T-cell (primary cell): ENCODE data around the gene LRRC4C. TPM values are rescaled to one million over a fixed set of nuclear protein-coding genes. Genes with fewer than 3 reads are reported as not detected.

Source experiments
- ATAC-seq, 4 experiments: fragments of 200-7000 bp in 3 of 4; fragments of 150-1000 bp in 1 of 4; cut with Tn5 transposase; replicated peaks in 1 of 4; 1 replicate in 3 of 4; 2 replicates in 1 of 4; pipeline ENCODE4 v1.10.0; 2021; ENCODE audit warnings: moderate library complexity in 3 of 4, mild to moderate bottlenecking in 2 of 4, moderate number of reproducible peaks in 1 of 4
- CTCF ChIA-PET, 2 donors: fragments of 300-600 bp; sonication (Branson Sonifier 250); formaldehyde crosslinking; loops; one replicate each; lab custom pipeline; 2022; ENCODE audit warnings: antibody characterized with exemption in 2 of 2; lab: Charles Lee
- POLR2A ChIA-PET, 2 donors: fragments of 300-600 bp; sonication (Branson Sonifier 250); formaldehyde crosslinking; loops; one replicate each; lab custom pipeline; 2022; ENCODE audit warnings: antibody characterized with exemption in 2 of 2; lab: Charles Lee
- DNase-seq, 35 experiments: peaks; one replicate each; pipeline versions ENCODE4 v3.0.0 to v3.0.0-alpha.2; 2013 to 2023
- H3K27ac ChIP-seq: one replicate; pipeline ENCODE4 v1.5.1; 2013; ENCODE audit warnings: low read length
- H3K27me3 ChIP-seq, 2 experiments: replicated peaks in 1 of 2; 1 replicate in 1 of 2; 2 replicates in 1 of 2; pipeline versions ENCODE4 v1.6.1 to v1.7.0; 2013; ENCODE audit warnings: low read length in 1 of 2, mixed read lengths in 1 of 2; ENCODE audit not compliant: control insufficient read depth in 2 of 2, insufficient read depth in 2 of 2; ENCODE audit errors: extremely low read depth in 1 of 2
- H3K36me3 ChIP-seq, 2 donors: 1 replicate in 1 of 2; 2 replicates in 1 of 2; pipeline versions ENCODE4 v1.6.1 to v1.7.0; 2013; ENCODE audit warnings: low read length in 1 of 2; ENCODE audit not compliant: control insufficient read depth in 2 of 2, insufficient read depth in 1 of 2; ENCODE audit errors: extremely low read depth in 1 of 2
- H3K4me1 ChIP-seq, 2 experiments: 1 replicate in 1 of 2; 2 replicates in 1 of 2; pipeline versions ENCODE4 v1.6.1 to v1.7.0; 2013; ENCODE audit warnings: low read length in 2 of 2, mixed read lengths in 1 of 2; ENCODE audit not compliant: insufficient read depth in 2 of 2, control insufficient read depth in 1 of 2; ENCODE audit errors: extremely low read depth in 1 of 2
- H3K4me3 ChIP-seq, 2 donors: 1 replicate in 1 of 2; 2 replicates in 1 of 2; pipeline versions ENCODE4 v1.5.1 to v1.7.0; 2013; ENCODE audit warnings: mild to moderate bottlenecking in 2 of 2, low read length in 1 of 2, moderate library complexity in 1 of 2; ENCODE audit not compliant: control insufficient read depth in 1 of 2; ENCODE audit errors: extremely low read depth in 1 of 2
- H3K9me3 ChIP-seq: 2 replicates; pipeline ENCODE4 v1.7.0; 2013
- H3K27ac Mint-ChIP-seq, 2 donors: one replicate each; pipeline ENCODE4 v1.8.0; 2020 to 2021; ENCODE audit warnings: mild to moderate bottlenecking in 2 of 2, mixed read lengths in 2 of 2
- H3K27me3 Mint-ChIP-seq, 2 donors: one replicate each; pipeline ENCODE4 v1.8.0; 2021 to 2022; ENCODE audit warnings: mixed read lengths in 2 of 2
- H3K36me3 Mint-ChIP-seq: one replicate; pipeline ENCODE4 v1.8.0; 2021; ENCODE audit warnings: mixed read lengths
- H3K4me1 Mint-ChIP-seq, 3 donors: one replicate each; pipeline ENCODE4 v1.8.0; 2020 to 2022; ENCODE audit warnings: mixed read lengths in 3 of 3, mild to moderate bottlenecking in 1 of 3
- H3K4me3 Mint-ChIP-seq, 3 donors: one replicate each; pipeline ENCODE4 v1.8.0; 2020 to 2022; ENCODE audit warnings: mild to moderate bottlenecking in 3 of 3, mixed read lengths in 3 of 3, moderate library complexity in 3 of 3
- H3K9me3 Mint-ChIP-seq, 3 donors: one replicate each; pipeline ENCODE4 v1.8.0; 2020 to 2022; ENCODE audit warnings: mixed read lengths in 3 of 3
- WGBS: methylation state at CpG from one replicate; pipeline ENCODE4 v1.1.5; 2013; ENCODE audit warnings: missing lambda C conversion rate; ENCODE audit not compliant: insufficient coverage; 5-methylcytosine and 5-hydroxymethylcytosine counted together
- total RNA-seq, 35 experiments: library from RNA in 6 of 35; stranded (reverse) in 6 of 35; fragments of 120-200 nt in 1 of 35; gene quantifications; one replicate each; pipeline versions ENCODE4 v1.2.1 to v1.2.4 and lab custom pipeline; 2013 to 2026

LRRC4C gene
- total RNA-seq, 5 donors from 2014 or later (not counting 1 experiment from before 2014, with no cell fraction given) = not detected

DNA sequence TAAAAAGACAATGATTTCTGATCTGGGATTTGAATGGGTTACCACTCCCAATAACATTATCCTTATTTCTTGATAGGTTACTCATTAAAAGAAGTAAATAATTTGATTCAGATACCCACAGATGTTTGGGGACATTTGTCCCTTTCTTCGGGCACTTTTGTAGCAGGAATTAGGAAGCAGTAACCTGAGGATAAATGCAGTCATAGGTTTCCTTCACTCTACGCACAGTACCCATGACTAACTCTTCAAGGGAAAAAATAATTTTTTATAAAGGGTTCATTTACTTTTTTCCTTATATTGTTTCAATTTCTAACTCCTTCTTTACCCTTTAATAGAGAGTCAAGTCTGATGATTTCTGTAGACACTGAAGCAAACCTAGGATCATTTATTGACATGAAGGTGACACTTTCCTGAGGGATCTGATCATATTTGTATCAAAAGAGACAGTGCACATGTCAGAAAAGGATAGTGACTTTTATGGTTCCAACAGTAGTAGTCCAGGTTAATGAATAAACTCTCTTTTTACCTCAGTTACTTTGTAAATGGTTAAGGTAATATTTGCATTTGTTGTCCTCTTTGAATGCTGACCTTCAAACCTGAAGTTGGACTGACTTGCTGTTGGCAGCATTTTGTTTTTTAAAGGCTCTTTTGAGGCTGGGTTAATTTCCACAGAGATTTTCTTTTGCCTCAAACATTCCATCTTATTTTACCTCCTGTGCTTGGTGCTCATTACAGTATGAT lies 1072.0 kb downstream of the LRRC4C start:
- no peaks in the 10 kb centered on the region for H3K36me3 ChIP-seq
- H3K9me3 ChIP-seq = no peaks in the 10 kb centered on the region
- H3K4me1 Mint-ChIP-seq = no peaks in the 10 kb centered on the region
- H3K4me3 ChIP-seq = no peak overlapping the region
- ATAC-seq = no peak
- ChIA-PET CTCF (no interaction called here), POLR2A (no interaction called here)
- no CpG with 5 or more reads among the region's 2 CpGs for WGBS
- H3K4me3 Mint-ChIP-seq = no peak overlapping the region
- DNase-seq = no peak
- H3K27ac Mint-ChIP-seq = no peak overlapping the region
- H3K27me3 Mint-ChIP-seq = no peaks in the 10 kb centered on the region
- no peak overlapping the region for H3K27ac ChIP-seq
- no peaks in the 10 kb centered on the region for H3K27me3 ChIP-seq
- H3K9me3 Mint-ChIP-seq = peaks cover 8 to 30% (median 13%) of the 10 kb centered on the region in 3 donors
- H3K4me1 ChIP-seq = no peaks in the 10 kb centered on the region
- H3K36me3 Mint-ChIP-seq = no peaks in the 10 kb centered on the region

DNA sequence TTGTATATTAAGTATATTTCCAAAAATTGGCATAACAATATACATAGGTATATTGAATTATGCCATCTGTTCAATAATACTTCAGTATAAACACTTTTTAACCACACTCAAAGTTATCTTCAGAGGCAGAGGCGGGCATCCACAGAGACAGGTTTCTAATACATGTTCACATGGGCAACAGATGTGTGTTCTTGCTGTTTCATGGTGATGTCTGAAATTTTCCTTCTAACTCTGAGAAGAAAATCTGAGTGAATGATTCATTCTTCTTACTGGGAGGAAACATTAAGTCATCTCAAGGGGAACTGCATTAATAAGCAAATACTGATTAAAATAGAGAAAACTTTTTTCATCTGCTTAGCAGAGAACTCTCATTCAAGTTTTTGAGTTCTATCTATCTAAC lies 1074.5 kb downstream of the LRRC4C start:
- POLR2A ChIA-PET = no interaction called here
- Histone ChIP-seq H3K4me1 (no peaks in the 10 kb centered on the region), H3K4me3 (no peak overlapping the region), H3K9me3 (peaks cover 2% of the 10 kb centered on the region), H3K27me3 (no peaks in the 10 kb centered on the region), H3K27ac (no peak overlapping the region), H3K36me3 (no peaks in the 10 kb centered on the region)
- H3K9me3 Mint-ChIP-seq = peaks cover 8 to 26% (median 10%) of the 10 kb centered on the region in 3 donors
- DNase-seq (no peak), ATAC-seq (no peak)
- H3K27ac Mint-ChIP-seq = no peak overlapping the region
- no peak overlapping the region for H3K4me3 Mint-ChIP-seq
- no peaks in the 10 kb centered on the region for H3K36me3 Mint-ChIP-seq
- H3K27me3 Mint-ChIP-seq = no peaks in the 10 kb centered on the region
- no CpG with 5 or more reads among the region's 1 CpG for WGBS
- CTCF ChIA-PET = no interaction called here
- H3K4me1 Mint-ChIP-seq = no peaks in the 10 kb centered on the region

DNA sequence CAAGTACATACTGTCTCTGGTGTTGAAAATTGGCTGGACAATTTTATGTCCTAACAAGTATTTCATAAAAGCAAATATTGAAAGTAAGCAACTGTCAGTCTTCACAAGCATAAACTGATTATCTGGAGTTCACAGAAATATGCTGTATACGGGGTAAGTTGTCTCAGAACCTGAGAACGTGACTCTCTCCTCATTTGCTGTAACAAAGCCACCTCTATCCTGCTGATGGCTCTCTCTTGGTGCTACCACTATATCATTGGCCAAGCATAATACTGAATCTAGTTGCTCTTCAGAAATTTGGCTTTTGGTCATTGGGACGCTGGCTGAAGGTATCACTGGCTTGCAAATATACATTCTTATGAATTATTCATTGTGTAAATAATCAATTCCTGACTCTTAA lies 1078.0 kb downstream of the LRRC4C start:
- Mint-ChIP-seq H3K27ac (no peak overlapping the region), H3K4me1 (no peaks in the 10 kb centered on the region), H3K27me3 (no peaks in the 10 kb centered on the region), H3K4me3 (no peak overlapping the region), H3K36me3 (no peaks in the 10 kb centered on the region), H3K9me3 (peaks cover 8 to 25% (median 13%) of the 10 kb centered on the region in 3 donors)
- H3K27ac ChIP-seq = no peak overlapping the region
- no peaks in the 10 kb centered on the region for H3K27me3 ChIP-seq
- no peak overlapping the region for H3K4me3 ChIP-seq
- H3K9me3 ChIP-seq = peaks cover 2% of the 10 kb centered on the region
- 100% methylated on average over 1 of the region's 3 CpGs for WGBS
- CTCF ChIA-PET = interaction anchor here in 1 of 2 donors (0.6 to 0.7 kb wide), 3 partner anchors 53 to 202 kb away, joined by 3 to 5 read pairs (median 3); no protein-coding TSS in a partner anchor
- DNase-seq (no peak), ATAC-seq (no peak)
- POLR2A ChIA-PET = no interaction called here
- no peaks in the 10 kb centered on the region for H3K4me1 ChIP-seq
- H3K36me3 ChIP-seq = no peaks in the 10 kb centered on the region

DNA sequence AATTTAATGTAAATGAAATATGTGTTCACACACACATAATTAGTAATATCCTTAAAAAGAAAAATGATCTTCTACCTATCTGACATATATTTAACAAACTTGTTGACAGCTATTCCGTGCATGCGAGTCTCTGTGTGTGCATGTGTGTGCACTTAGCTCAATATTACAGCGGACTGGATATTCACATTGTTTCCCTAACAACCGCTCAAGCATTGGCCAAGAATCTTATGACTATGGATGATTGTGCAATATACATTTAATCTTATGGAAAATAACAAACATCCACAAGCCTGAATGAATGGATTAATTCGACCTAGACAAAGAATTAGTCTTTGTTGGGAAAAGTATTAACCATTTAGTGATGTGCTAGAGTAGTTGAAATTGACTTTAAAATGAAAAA lies 1078.6 kb downstream of the LRRC4C start:
- H3K9me3 ChIP-seq = peaks cover 2% of the 10 kb centered on the region
- H3K27me3 ChIP-seq = no peaks in the 10 kb centered on the region
- Mint-ChIP-seq H3K27ac (no peak overlapping the region), H3K4me1 (no peaks in the 10 kb centered on the region), H3K27me3 (no peaks in the 10 kb centered on the region), H3K4me3 (no peak overlapping the region), H3K9me3 (peaks cover 11 to 29% (median 13%) of the 10 kb centered on the region in 3 donors), H3K36me3 (no peaks in the 10 kb centered on the region)
- no peaks in the 10 kb centered on the region for H3K4me1 ChIP-seq
- no peak overlapping the region for H3K4me3 ChIP-seq
- ATAC-seq = no peak
- ChIA-PET POLR2A (no interaction called here), CTCF (no interaction called here)
- no peaks in the 10 kb centered on the region for H3K36me3 ChIP-seq
- H3K27ac ChIP-seq = no peak overlapping the region
- no peak for DNase-seq
- WGBS = no CpG with 5 or more reads among the region's 5 CpGs

DNA sequence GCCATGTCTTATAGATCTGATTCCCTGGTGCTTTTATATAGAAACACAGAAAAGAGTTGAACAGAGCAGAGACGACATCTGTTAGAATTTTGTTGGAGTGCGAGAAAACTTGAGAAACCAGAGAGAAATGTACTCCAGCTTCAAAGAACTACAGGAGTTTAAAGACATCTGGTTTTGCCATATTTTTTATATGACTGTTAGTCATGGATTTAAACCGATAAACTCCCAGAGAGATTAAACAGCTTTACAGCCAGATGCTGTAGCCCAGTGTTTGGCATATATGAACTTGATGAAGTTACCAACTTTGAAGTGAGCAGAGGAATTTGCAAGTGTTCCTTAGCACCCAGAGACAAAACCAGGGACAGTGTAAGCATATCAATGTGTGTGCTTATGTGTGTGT lies 1083.1 kb downstream of the LRRC4C start:
- Mint-ChIP-seq H3K4me1 (no peaks in the 10 kb centered on the region), H3K9me3 (peaks cover 15 to 36% (median 23%) of the 10 kb centered on the region in 3 donors), H3K36me3 (no peaks in the 10 kb centered on the region), H3K27me3 (no peaks in the 10 kb centered on the region), H3K27ac (no peak overlapping the region), H3K4me3 (no peak overlapping the region)
- 83% methylated on average over 1 of the region's 3 CpGs for WGBS
- DNase-seq (no peak), ATAC-seq (no peak)
- ChIA-PET POLR2A (no interaction called here), CTCF (no interaction called here)
- Histone ChIP-seq H3K27ac (no peak overlapping the region), H3K4me3 (no peak overlapping the region), H3K36me3 (no peaks in the 10 kb centered on the region), H3K9me3 (peaks cover under 1% of the 10 kb centered on the region), H3K27me3 (no peaks in the 10 kb centered on the region), H3K4me1 (no peaks in the 10 kb centered on the region)

DNA sequence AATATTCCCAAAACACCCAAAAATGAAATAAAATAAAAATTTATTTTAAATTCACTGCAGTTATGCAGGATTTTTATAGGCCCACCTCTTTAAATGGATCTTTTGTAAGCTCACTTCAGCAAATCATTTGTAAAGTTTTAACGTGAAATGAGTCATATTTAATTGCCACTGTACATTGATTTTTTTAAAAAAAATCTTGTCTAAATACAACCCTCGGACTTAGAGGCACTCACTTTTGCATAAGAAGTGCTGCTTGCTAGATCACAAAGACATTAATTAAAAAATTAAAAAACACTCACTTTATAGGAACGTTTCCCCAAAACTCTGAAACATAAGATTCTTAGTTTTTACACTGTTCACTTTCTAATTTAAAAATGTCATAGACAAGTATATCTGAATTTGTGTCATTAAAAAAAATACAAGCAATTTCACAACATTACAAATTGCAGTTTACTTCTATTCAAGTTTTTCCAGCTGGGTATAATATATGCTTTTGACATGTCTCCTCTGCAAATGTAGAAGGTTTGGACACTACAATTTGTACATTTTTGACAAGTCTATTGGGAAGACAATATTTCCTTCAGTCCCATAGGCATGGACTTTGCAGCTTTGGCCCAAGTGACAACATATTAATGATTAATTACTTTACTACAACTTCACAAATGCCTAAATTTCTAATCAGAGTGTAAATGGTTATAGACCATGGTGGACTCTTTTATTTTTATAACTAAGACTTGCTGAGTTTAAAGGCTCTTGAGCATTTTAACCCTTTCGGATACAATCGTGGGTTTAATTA lies 1088.4 kb downstream of the LRRC4C start:
- Histone ChIP-seq H3K36me3 (no peaks in the 10 kb centered on the region), H3K4me3 (no peak overlapping the region), H3K27me3 (no peaks in the 10 kb centered on the region), H3K27ac (no peak overlapping the region), H3K4me1 (no peaks in the 10 kb centered on the region), H3K9me3 (no peaks in the 10 kb centered on the region)
- DNase-seq (no peak), ATAC-seq (no peak)
- Mint-ChIP-seq H3K4me1 (no peaks in the 10 kb centered on the region), H3K27me3 (no peaks in the 10 kb centered on the region), H3K36me3 (no peaks in the 10 kb centered on the region), H3K9me3 (peaks cover 13 to 34% (median 25%) of the 10 kb centered on the region in 3 donors), H3K4me3 (no peak overlapping the region), H3K27ac (no peak overlapping the region)
- ChIA-PET POLR2A (no interaction called here), CTCF (no interaction called here)
- 29% methylated on average over 1 of the region's 5 CpGs for WGBS
